H1 (cell line): ENCODE data around the gene C2orf78. TPM values are rescaled to one million over a fixed set of nuclear protein-coding genes. Genes with fewer than 3 reads are reported as not detected.

Source experiments
- BRCA1 ChIP-seq: IDR thresholded peaks from 2 replicates; pipeline ENCODE4 v1.6.1; 2012; ENCODE audit warnings: low read depth, low read length, improper control_type of control experiment
- CBX8 ChIP-seq: fragments of 300-800, 300-1000 bp; sonication (generic); IDR thresholded peaks from 2 replicates; pipeline ENCODE4 v1.7.1; 2016; ENCODE audit warnings: low read depth, low read length, borderline replicate concordance
- GABPA ChIP-seq: IDR thresholded peaks from 2 replicates; pipeline ENCODE4 v1.6.1; 2011; ENCODE audit warnings: mild to moderate bottlenecking, low read length, moderate library complexity, borderline replicate concordance; ENCODE audit not compliant: insufficient read depth
- KDM1A ChIP-seq: fragments of 200-600, 300-600 bp; sonication (generic); IDR thresholded peaks from 2 replicates; pipeline ENCODE4 v1.7.1; 2016; ENCODE audit warnings: mild to moderate bottlenecking, low read length, borderline replicate concordance
- polyA plus RNA-seq, 7 experiments: library from polyadenylated mRNA; depleted of rRNA in 3 of 7; stranded (reverse) in 5 of 7; unstranded in 2 of 7; fragments of >200 nt in 5 of 7; fragments of 200-250 nt in 2 of 7; gene quantifications; 1 replicate in 5 of 7; 2 replicates in 1 of 7; 4 replicates in 1 of 7; pipeline versions ENCODE4 v1.2.1 to v1.2.3, GENCODE V29; 2011 to 2013; ENCODE audit warnings: missing spikeins in 2 of 7, mixed read lengths in 2 of 7
- total RNA-seq: library from RNA; stranded (reverse); fragmentation: NEBNext Ultra II Directional; extraction: Animal tissue kit (Norgen Biotek cat#: 25700); gene quantifications from 2 replicates; pipeline ENCODE4 v1.2.1, GENCODE V29; 2021
- TF ChIP-seq, protein P1 (sequence below): IDR thresholded peaks from 2 replicates; pipeline ENCODE4 v1.6.1; 2012; ENCODE audit warnings: low read length, inconsistent platforms
- TF ChIP-seq, protein P2 (sequence below): IDR thresholded peaks from 2 replicates; pipeline ENCODE4 v1.6.1; 2012; ENCODE audit warnings: inconsistent platforms

Gene C2orf78
- total and polyA plus RNA-seq, 2 of the 8 experiments (the other 6 are each of a cell fraction or from before 2014, with no cell fraction given): 0.39 to 0.89 TPM

DNA sequence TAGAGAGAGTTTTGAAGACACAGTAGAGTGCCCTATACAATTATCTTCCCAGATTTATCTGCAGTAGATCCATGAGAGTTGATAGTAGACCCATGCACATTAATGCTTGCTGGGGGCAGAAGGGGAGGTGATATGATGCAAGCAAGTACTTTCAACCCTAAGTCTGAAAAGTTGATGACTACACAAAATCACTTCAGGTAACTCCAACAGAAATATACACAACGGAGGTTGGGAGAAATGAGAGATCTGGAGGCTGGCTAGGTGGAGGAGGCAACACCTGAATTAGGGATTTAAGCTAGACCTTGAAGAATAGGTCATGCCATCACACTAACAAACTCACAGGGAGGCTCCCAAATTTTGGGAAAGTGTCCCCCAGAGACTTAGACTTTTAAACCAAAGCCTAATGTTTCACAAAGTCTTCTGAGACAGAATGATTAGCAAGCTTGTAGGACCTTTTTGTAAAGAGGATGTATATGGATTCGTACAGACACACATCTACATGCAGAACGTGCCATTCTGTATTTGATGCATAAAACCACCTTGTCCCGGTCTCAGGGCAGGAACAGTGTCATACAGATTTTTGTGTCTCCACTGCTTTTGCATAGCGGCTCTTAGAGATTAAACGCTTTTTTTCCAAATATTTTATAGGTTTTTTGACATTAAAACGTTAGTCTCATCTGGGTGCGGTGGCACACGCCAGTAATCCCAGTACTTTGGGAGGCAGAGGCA is 43.8 kb downstream of the C2orf78 start (continued):
- TF ChIP-seq, protein P1, sequence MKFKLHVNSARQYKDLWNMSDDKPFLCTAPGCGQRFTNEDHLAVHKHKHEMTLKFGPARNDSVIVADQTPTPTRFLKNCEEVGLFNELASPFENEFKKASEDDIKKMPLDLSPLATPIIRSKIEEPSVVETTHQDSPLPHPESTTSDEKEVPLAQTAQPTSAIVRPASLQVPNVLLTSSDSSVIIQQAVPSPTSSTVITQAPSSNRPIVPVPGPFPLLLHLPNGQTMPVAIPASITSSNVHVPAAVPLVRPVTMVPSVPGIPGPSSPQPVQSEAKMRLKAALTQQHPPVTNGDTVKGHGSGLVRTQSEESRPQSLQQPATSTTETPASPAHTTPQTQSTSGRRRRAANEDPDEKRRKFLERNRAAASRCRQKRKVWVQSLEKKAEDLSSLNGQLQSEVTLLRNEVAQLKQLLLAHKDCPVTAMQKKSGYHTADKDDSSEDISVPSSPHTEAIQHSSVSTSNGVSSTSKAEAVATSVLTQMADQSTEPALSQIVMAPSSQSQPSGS: no peak
- TF ChIP-seq, protein P2, sequence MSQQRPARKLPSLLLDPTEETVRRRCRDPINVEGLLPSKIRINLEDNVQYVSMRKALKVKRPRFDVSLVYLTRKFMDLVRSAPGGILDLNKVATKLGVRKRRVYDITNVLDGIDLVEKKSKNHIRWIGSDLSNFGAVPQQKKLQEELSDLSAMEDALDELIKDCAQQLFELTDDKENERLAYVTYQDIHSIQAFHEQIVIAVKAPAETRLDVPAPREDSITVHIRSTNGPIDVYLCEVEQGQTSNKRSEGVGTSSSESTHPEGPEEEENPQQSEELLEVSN: no peak
- TF ChIP-seq CBX8 (no peak), GABPA (no peak), KDM1A (no peak), BRCA1 (no peak)
